HEK293T (cell line): ENCODE measurements around the gene FOXK2.

Experiments used
- ARNT ChIP-seq: fragments of 450-650 bp; IDR thresholded peaks from 2 replicates; pipeline ENCODE4 v1.6.1; 2017; ENCODE audit warnings: mild to moderate bottlenecking
- FOXK2 ChIP-seq: fragments of 450-650 bp; IDR thresholded peaks from 2 replicates; pipeline ENCODE4 v1.6.1; 2016; ENCODE audit warnings: mild to moderate bottlenecking
- HDGF ChIP-seq: fragments of 450-650 bp; IDR thresholded peaks from 2 replicates; pipeline ENCODE4 v1.6.1; 2017; ENCODE audit warnings: antibody characterized with exemption, borderline replicate concordance
- SP1 ChIP-seq: fragments of 450-650 bp; IDR thresholded peaks from 2 replicates; pipeline ENCODE4 v1.6.1; 2017

DNA sequence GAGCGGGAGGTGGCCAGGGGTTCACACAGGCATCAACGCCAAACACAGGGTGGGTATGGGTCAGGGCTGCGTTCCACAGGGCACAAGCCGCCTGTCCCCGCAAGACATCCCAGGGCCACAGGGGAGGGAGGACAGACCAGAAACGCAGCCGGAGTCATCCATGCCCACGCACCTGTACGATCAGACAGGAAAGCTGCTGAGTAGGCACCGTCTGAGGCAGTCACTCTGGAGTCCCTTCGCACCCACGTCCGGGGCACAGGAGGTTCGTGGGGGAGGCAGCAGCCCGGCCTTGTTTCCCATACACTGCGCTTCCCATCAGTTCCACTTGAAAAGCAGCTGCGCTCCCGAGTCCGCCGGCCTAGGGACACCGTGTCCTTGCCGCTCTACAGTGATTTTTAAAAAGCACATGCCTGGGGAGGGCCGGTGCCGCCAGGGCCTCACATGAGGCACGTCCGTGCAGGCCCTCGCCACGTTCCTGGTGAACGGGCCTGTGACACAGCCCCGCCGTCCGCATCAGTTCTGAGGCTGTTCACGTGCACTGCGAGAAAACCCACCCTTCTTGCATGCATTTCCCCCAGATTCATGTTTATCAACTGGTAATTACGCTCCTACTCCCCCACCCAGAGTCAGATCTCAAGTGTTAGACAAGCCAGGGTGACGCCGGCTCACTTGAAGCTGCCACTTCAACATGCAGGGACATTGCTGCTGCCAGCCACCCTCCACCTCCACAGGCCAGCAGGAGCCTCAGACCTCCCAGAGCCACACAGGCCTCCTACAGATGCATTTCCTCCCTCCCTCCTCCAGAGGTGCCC is 94.0 kb downstream of the FOXK2 start:
- TF ChIP-seq SP1 (no peak), ARNT (no peak), HDGF (no peak), FOXK2 (no peak)
